ENCODE measurements around the gene TSHZ3.

- TF ChIP-seq EZH2 (IDR thresholded peaks at IDR 0.05; ENCODE audit: borderline replicate concordance, insufficient read depth, low read length, poor library complexity, severe bottlenecking), result no peak
- TF ChIP-seq POLR2AphosphoS5 (IDR thresholded peaks at IDR 0.05), result peak; percentile 41
- no peak for TF ChIP-seq CTCF (IDR thresholded peaks at IDR 0.05; ENCODE audit: poor library complexity, severe bottlenecking)
- no peak for TF ChIP-seq MXI1 (conservative IDR thresholded peaks at IDR 0.05; ENCODE audit: poor library complexity, severe bottlenecking)
- no peak for TF ChIP-seq SMC3 (conservative IDR thresholded peaks at IDR 0.05; ENCODE audit: poor library complexity)
- TF ChIP-seq EP300 (conservative IDR thresholded peaks at IDR 0.05; ENCODE audit: poor library complexity, severe bottlenecking), result no peak
These were observed 44.4 kb downstream of the TSHZ3 start for GRCh38 chr19:31304831-31305312.
